ENCODE data around the gene FBXO31. TPM values are rescaled to one million over a fixed set of nuclear protein-coding genes. Genes with fewer than 3 reads are reported as not detected.

FBXO31 gene
- 28.7 and 32.9 TPM in 2 replicates for total RNA-seq
- total RNA-seq (2013), result 17.1 TPM
- polyA plus RNA-seq, result 17.6 and 17.8 TPM in 2 replicates
- 33.0 and 34.7 TPM in 2 replicates for polyA minus RNA-seq

DNA sequence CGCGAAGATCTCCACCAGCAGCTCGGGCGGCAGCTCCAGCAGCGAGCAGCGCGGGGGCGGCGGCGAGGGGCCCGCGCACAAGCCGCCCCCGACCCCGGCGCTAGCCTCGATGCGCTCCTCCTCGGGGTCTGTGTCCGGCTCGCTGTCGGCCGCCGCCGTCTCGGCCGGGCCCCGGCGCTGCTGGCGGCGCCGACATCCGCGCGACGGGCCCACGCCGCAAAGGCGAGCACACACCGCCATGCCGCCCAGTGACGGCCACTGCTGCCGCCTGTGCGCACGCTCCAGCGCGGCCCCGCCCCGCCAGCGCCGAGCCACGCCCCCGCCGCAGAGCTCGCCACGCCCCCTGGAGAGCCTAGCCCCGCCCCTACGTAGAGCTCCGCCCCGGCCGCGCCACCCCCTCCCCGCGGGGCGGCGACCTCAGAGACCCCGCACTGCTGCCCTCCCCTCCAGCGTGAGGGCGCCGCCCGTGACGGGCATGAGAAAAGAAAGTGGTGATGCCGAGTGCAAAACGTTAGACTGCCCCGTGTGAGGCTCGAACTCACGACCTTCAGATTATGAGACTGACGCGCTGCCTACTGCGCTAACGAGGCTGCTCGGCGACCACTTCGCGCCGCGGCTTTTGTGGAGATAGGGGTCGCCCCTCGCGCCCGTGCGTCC, at the start of gene FBXO31:
TSS of gene FBXO31 (minus strand) at position 272 of the 657 bp plus-strand sequence. CDS start at position 240, 32 bp downstream.
- peak within 1 kb of the TSS; percentile 97 for H3K4me3 Mint-ChIP-seq
- peaks cover 42% of the 10 kb centered on the region for H3K79me2 ChIP-seq (ENCODE audit: control insufficient read depth, insufficient read depth, low read length)
- intact Hi-C loops (cut with micrococcal nuclease), result loop anchor here (1.0 to 10.0 kb wide), 3 partner anchors 9 to 1829 kb away; partner anchors contain the start of genes MAP1LC3B and MTHFSD
- peaks cover 0 to 2% (median 0%) of the 10 kb centered on the region in 3 donors for H3K9me3 ChIP-seq (ENCODE audit: control extremely low read depth in 1 of 3, control insufficient read depth in 2 of 3, insufficient read depth in 1 of 3, low read length in 2 of 3)
- CTCF ChIA-PET, result interaction anchor here (1.0 to 4.3 kb wide), 6 partner anchors 10 to 253 kb away, joined by 3 to 52 read pairs (median 6); partner anchors contain the start of genes C16orf95 and MAP1LC3B
- H3K27ac ChIP-seq (ENCODE audit: low read length in 2 of 2), result peak within 1 kb of the TSS; percentile 76 to 82
- H3K4me3 ChIP-seq (ENCODE audit: control extremely low read depth in 1 of 5, extremely low read depth in 1 of 5, insufficient read depth in 1 of 5, low read depth in 2 of 5, low read length in 4 of 5), result peak within 1 kb of the TSS; percentile 60 to 83 (median 75)
- DNase-seq, result peak; percentile 94
- H4K20me1 ChIP-seq (ENCODE audit: control insufficient read depth, insufficient read depth, low read length, poor library complexity, severe bottlenecking), result peaks cover 27% of the 10 kb centered on the region
- no peaks in the 10 kb centered on the region for H3K27me3 ChIP-seq (replicated peaks in 1 of 4; ENCODE audit: control extremely low read depth in 1 of 4, control insufficient read depth in 3 of 4, insufficient read depth in 4 of 4, low read length in 3 of 4)
- H3K4me2 ChIP-seq (replicated peaks; ENCODE audit: low read depth, low read length, poor library complexity, severe bottlenecking), result peak within 1 kb of the TSS; percentile 84
- peak within 1 kb of the TSS; percentile 87 for H2AFZ ChIP-seq (ENCODE audit: insufficient read depth, low read depth, low read length, poor library complexity, severe bottlenecking)
- no peaks in the 10 kb centered on the region for H3K27me3 Mint-ChIP-seq
- WGBS (ENCODE audit: insufficient coverage), result under 1% methylated on average over 87 of the region's 92 CpGs
- peaks cover 47 to 54% of the 10 kb centered on the region in 2 donors for H3K4me1 ChIP-seq (ENCODE audit: control insufficient read depth in 2 of 2, insufficient read depth in 2 of 2, low read length in 2 of 2)
- POLR2A ChIA-PET, result interaction anchor here (0.6 to 2.9 kb wide), 3 partner anchors 10 to 317 kb away, joined by 3 to 23 read pairs (median 9); partner anchors contain the start of genes C16orf95 and MAP1LC3B
- ATAC-seq (ENCODE audit: low read depth), result peak; percentile 72
- no peaks in the 10 kb centered on the region for H3K36me3 ChIP-seq (replicated peaks in 1 of 2; ENCODE audit: control extremely low read depth in 1 of 2, control insufficient read depth in 1 of 2, extremely low read depth in 1 of 2, insufficient read depth in 2 of 2, low read length in 1 of 2)
- peak within 1 kb of the TSS; percentile 100 for H3K27ac Mint-ChIP-seq
- H3K9me3 Mint-ChIP-seq (ENCODE audit: insufficient read depth), result peaks cover 3% of the 10 kb centered on the region
- H3K4me1 Mint-ChIP-seq, result peaks cover 65% of the 10 kb centered on the region
- TF ChIP-seq CTCF (IDR thresholded peaks at IDR 0.05), result no peak
- no peak for TF ChIP-seq EZH2 (IDR thresholded peaks at IDR 0.05; ENCODE audit: borderline replicate concordance, insufficient read depth, low read depth, low read length, poor library complexity, severe bottlenecking)
- H3K9ac ChIP-seq (ENCODE audit: low read length), result peak within 1 kb of the TSS; percentile 70
